K562 (cell line): ENCODE measurements around the gene SPOUT1. TPM values are rescaled to one million over a fixed set of nuclear protein-coding genes. Genes with fewer than 3 reads are reported as not detected.

Experiments used
- CBFB ChIP-seq: sonication (generic); formaldehyde crosslinking; IDR thresholded peaks from 2 replicates; pipeline ENCODE4 v1.4.0; 2020; ENCODE audit warnings: mild to moderate bottlenecking, missing genetic modification reagents
- CHD2 ChIP-seq: IDR thresholded peaks from 2 replicates; pipeline ENCODE4 v1.6.1; 2011; ENCODE audit warnings: low read depth, low read length
- ESRRB ChIP-seq: fragments of 250-450 bp; sonication (Bioruptor Pico); IDR thresholded peaks from 2 replicates; pipeline ENCODE4 v1.5.0; 2020; ENCODE audit warnings: mild to moderate bottlenecking, moderate library complexity, borderline replicate concordance
- FOSL1 ChIP-seq: fragments of 200-800 bp; sonication (Bioruptor generic); conservative IDR thresholded peaks from 2 replicates; pipeline ENCODE4 v1.6.1; 2016; ENCODE audit warnings: missing genetic modification characterization, missing compliant biosample characterization
- IRF2 ChIP-seq: sonication (generic); formaldehyde crosslinking; IDR thresholded peaks from 2 replicates; pipeline ENCODE4 v1.8.1; 2022; ENCODE audit warnings: mild to moderate bottlenecking, missing genetic modification reagents
- POLR2AphosphoS5 ChIP-seq: IDR thresholded peaks from 2 replicates; pipeline ENCODE4 v1.6.1; 2011; ENCODE audit warnings: mild to moderate bottlenecking, low read depth, low read length, moderate library complexity; ENCODE audit not compliant: control insufficient read depth, insufficient read depth
- SOX6 ChIP-seq: fragments of 450-650 bp; IDR thresholded peaks from 2 replicates; pipeline ENCODE4 v1.6.1; 2014; ENCODE audit warnings: mild to moderate bottlenecking
- TBP ChIP-seq: optimal IDR thresholded peaks from 2 replicates; pipeline ENCODE3; 2011; ENCODE audit warnings: low read depth, low read length, improper control_type of control experiment
- TEAD2 ChIP-seq: fragments of 450-650 bp; IDR thresholded peaks from 2 replicates; pipeline ENCODE4 v1.6.1; 2016; ENCODE audit warnings: missing genetic modification characterization, control low read depth, missing compliant biosample characterization
- XRCC3 ChIP-seq: fragments of 450-650 bp; IDR thresholded peaks from 2 replicates; pipeline ENCODE4 v1.6.1; 2017; ENCODE audit warnings: mild to moderate bottlenecking, moderate library complexity
- YY1 ChIP-seq, 3 experiments: IDR thresholded peaks; 2 replicates each; pipeline ENCODE4 v1.6.1; 2011; ENCODE audit warnings: low read length in 2 of 3, mild to moderate bottlenecking in 2 of 3, moderate library complexity in 2 of 3, borderline replicate concordance in 1 of 3, control low read depth in 1 of 3, low read depth in 1 of 3; ENCODE audit not compliant: insufficient read depth in 3 of 3, insufficient replicate concordance in 2 of 3, control insufficient read depth in 1 of 3, insufficient read length in 1 of 3; ENCODE audit errors: extremely low read depth in 1 of 3
- ZFX ChIP-seq: sonication (generic); formaldehyde crosslinking; IDR thresholded peaks from 2 replicates; pipeline ENCODE4 v1.8.0; 2022; ENCODE audit warnings: mild to moderate bottlenecking, missing genetic modification reagents, moderate library complexity
- ZNF12 ChIP-seq: sonication (generic); formaldehyde crosslinking; IDR thresholded peaks from 2 replicates; pipeline ENCODE4 v1.4.0; 2020; ENCODE audit warnings: mild to moderate bottlenecking, missing genetic modification reagents
- ZNF444 ChIP-seq: fragments of 250-450 bp; sonication (Bioruptor Pico); IDR thresholded peaks from 2 replicates; pipeline ENCODE4 v1.4.0; 2020; ENCODE audit warnings: mild to moderate bottlenecking, moderate library complexity
- ZNF77 ChIP-seq: fragments of 250-450 bp; sonication (Bioruptor Pico); IDR thresholded peaks from 2 replicates; pipeline ENCODE4 v1.5.0; 2020
- polyA plus RNA-seq, 8 experiments: library from polyadenylated mRNA; depleted of rRNA in 4 of 8; stranded (reverse) in 5 of 8; unstranded in 3 of 8; fragments of >200 nt; fragmentation: Nextera tagmentation in 2 of 8; fragmentation: Illumina TruSeq in 1 of 8; extraction: Ambion mirVana in 2 of 8; extraction: Trizol in 1 of 8; gene quantifications; 2 replicates each; pipeline versions ENCODE4 v1.2.1 to v1.2.3, GENCODE V29; 2011 to 2014; ENCODE audit warnings: inconsistent platforms in 1 of 8, missing spikeins in 1 of 8
- total RNA-seq, 7 experiments: library from RNA; depleted of rRNA in 6 of 7; stranded (reverse); fragments of >200 nt in 6 of 7; fragmentation: Illumina TruSeq in 2 of 7; extraction: Trizol in 2 of 7; gene quantifications; 2 replicates each; pipeline versions ENCODE4 v1.2.1 to v1.2.3, GENCODE V29; 2011 to 2021; ENCODE audit warnings: low replicate concordance in 1 of 7
- TF ChIP-seq, protein P1 (sequence below): fragments of 250-450 bp; sonication (Bioruptor Pico); IDR thresholded peaks from 2 replicates; pipeline ENCODE4 v1.9.0; 2021; ENCODE audit warnings: mild to moderate bottlenecking
- TF ChIP-seq, protein P2 (sequence below): fragments of 250-450 bp; sonication (Bioruptor Pico); IDR thresholded peaks from 2 replicates; pipeline ENCODE4 v1.8.0; 2022; ENCODE audit warnings: inconsistent platforms, mild to moderate bottlenecking, moderate library complexity, borderline replicate concordance

SPOUT1 gene
- total and polyA plus RNA-seq, 9 of the 15 experiments (the other 6 are each of a cell fraction or from before 2014, with no cell fraction given), result 10.6 to 121 (median 37.4) TPM

DNA sequence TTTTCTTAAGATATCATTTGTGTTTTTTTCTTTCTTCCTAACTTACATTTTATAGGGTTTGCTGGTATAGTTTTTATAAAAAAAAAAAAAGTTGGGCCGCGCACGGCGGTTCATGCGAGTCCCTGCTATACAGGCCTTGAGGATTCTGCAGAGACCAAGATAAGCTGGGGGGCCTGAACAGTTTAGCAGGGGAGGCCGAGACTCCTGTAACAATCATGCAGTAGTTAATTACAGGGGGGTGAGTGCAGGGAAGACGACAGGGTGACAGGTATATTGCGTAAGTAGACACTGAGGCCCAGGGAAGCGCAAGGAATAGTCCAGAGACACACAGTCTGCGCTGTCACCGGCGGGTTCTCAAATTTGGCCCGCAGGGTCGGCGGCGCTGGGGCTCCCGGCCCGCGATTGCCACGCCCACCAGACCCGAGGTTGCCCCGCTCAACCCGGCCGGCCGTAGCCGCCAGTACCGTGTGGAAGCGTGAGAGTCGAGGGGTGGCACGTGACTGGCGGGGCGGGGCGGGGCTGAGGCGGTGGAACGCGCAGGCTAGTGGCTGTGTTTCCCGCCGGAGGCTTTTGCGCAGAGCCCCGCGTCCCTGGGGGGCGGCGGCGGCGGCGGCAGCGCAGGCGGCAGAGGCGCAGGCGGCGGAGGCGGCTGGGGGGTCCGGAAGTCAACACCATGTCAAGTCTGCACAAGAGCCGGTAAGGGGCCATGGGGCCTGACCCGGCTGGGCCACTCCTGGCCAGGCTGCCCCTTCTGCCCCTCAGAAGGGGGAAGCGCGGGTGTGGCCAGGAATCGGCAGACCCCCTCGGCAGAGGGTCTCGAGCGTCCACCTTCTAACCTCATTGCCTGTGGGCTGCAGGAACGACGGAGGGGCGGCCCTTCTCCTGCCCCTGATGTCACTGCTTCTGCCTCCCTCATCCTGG, 42.7 kb downstream of the SPOUT1 start, which contains the start of gene TBC1D13 (continued):
- TF ChIP-seq, protein P1, sequence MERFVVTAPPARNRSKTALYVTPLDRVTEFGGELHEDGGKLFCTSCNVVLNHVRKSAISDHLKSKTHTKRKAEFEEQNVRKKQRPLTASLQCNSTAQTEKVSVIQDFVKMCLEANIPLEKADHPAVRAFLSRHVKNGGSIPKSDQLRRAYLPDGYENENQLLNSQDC, result peak; percentile 98
- peak; percentile 76; the same call in 1 of the 2 replicates for TF ChIP-seq ZNF12 (CRISPR knock-in tag)
- TF ChIP-seq SOX6, result peak; percentile 75
- peak; percentile 58; the same call in 1 of the 2 replicates for TF ChIP-seq CBFB (CRISPR knock-in tag)
- peak; percentile 52 for TF ChIP-seq FOSL1 (tag)
- TF ChIP-seq ZFX (CRISPR knock-in tag), result peak; percentile 93
- TF ChIP-seq ZNF77 (CRISPR knock-in tag), result no peak
- peak; percentile 40; the same call in 1 of the 2 replicates for TF ChIP-seq POLR2AphosphoS5
- TF ChIP-seq, protein P2, sequence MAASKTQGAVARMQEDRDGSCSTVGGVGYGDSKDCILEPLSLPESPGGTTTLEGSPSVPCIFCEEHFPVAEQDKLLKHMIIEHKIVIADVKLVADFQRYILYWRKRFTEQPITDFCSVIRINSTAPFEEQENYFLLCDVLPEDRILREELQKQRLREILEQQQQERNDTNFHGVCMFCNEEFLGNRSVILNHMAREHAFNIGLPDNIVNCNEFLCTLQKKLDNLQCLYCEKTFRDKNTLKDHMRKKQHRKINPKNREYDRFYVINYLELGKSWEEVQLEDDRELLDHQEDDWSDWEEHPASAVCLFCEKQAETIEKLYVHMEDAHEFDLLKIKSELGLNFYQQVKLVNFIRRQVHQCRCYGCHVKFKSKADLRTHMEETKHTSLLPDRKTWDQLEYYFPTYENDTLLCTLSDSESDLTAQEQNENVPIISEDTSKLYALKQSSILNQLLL (CRISPR knock-in tag), result no peak
- TF ChIP-seq TBP, result peak; percentile 65
- 0 out of 2 replicates have a peak, but pooled peaks have one; percentile 31 for TF ChIP-seq IRF2 (CRISPR knock-in tag)
- no peak for TF ChIP-seq XRCC3
- TF ChIP-seq ESRRB, result no peak
- TF ChIP-seq YY1 (IDR thresholded peaks at IDR 0.05; ENCODE audit: borderline replicate concordance in 1 of 3, control insufficient read depth in 1 of 3, extremely low read depth in 1 of 3, insufficient read depth in 3 of 3, insufficient read length in 1 of 3, insufficient replicate concordance in 2 of 3, low read depth in 1 of 3, low read length in 2 of 3), result peak in 2 of 3 experiments; percentile 65 to 69
- TF ChIP-seq CHD2, result no peak; the same call in 1 of the 2 replicates
- TF ChIP-seq ZNF444 (CRISPR knock-in tag), result no peak
- no peak for TF ChIP-seq TEAD2
